ENCODE data around the gene KLF11. TPM values are rescaled to one million over a fixed set of nuclear protein-coding genes. Genes with fewer than 3 reads are reported as not detected.

The KLF11 gene
- polyA plus RNA-seq, 1 of the 3 experiments (the other 2 are of a cell fraction), result 9.5 TPM

DNA sequence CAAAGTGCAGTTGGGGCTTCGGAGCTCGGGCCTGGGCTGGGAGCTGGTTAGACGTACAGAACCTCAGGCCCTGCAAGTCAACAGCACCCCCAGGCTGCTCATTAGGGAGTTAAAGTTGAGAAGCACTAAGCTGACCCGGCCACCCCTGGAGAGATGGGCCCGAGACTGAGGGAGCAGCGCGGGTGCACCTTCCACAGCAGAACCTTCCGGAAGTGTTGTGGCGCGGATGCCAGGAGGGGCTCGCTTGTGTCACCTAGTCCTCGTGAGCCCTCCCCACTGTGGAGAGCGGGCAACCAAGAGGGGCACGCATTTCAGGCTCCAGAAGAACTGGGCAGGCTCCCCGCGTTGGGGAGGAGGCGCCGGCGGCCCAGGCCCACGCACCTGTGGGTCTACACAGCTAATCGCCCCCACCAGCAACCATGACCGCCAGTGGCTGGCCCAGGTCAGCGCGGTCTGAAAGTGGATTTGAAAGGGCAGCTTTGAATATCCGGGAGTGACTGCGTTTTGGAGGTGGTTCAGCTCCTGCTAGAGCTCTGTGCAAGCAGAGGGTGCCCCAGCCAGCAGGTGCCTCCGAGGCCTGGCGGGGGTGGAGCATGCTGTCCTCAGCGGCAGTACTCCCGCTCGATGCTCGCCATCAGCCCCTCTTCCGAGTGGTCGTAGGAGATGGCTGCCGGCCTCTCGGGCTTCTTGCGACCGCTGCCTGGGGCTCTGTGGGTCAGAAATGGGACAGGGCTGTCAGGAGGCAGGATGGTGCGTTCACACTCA is 15.1 kb downstream of the KLF11 start:
- no peak for DNase-seq
- Histone ChIP-seq H3K4me1 (ENCODE audit: control insufficient read depth in 1 of 2, insufficient read depth in 2 of 2, low read depth in 1 of 2, low read length in 1 of 2) (peaks cover 0 to 23% of the 10 kb centered on the region in 2 experiments; a peak in 1 of 4 replicates), H3K27ac (ENCODE audit: low read depth in 2 of 2, low read length in 1 of 2) (no peak overlapping the region), H3K4me3 (ENCODE audit: low read depth in 2 of 2, low read length in 1 of 2) (no peak overlapping the region), H3K79me2 (ENCODE audit: insufficient read depth) (no peaks in the 10 kb centered on the region), H3K36me3 (replicated peaks in 1 of 2; ENCODE audit: control insufficient read depth in 1 of 2, insufficient read depth in 2 of 2, low read length in 1 of 2) (peaks cover 5 to 6% of the 10 kb centered on the region in 2 experiments), H3K9me2 (no peaks in the 10 kb centered on the region), H3K9me3 (no peaks in the 10 kb centered on the region), H4K20me1 (ENCODE audit: insufficient read depth) (no peaks in the 10 kb centered on the region), H3K4me2 (no peak overlapping the region), H2AFZ (ENCODE audit: low read depth) (no peak overlapping the region), H3F3A (replicated peaks; ENCODE audit: insufficient read depth) (no peaks in the 10 kb centered on the region), H3K27me3 (ENCODE audit: insufficient read depth) (no peaks in the 10 kb centered on the region), H3K9ac (no peak overlapping the region)
- TF ChIP-seq EZH2phosphoT487 (IDR thresholded peaks at IDR 0.05; ENCODE audit: borderline replicate concordance, low read depth) (no peak), TCF12 (IDR thresholded peaks at IDR 0.05) (no peak), CHD2 (IDR thresholded peaks at IDR 0.05; ENCODE audit: low read length, partially characterized antibody) (no peak), TEAD4 (IDR thresholded peaks at IDR 0.05; ENCODE audit: borderline replicate concordance, insufficient read depth) (no peak), EP300 (IDR thresholded peaks at IDR 0.05; ENCODE audit: borderline replicate concordance in 1 of 2, low read depth in 1 of 2, low read length in 1 of 2) (no peak), SIN3A (IDR thresholded peaks at IDR 0.05; ENCODE audit: borderline replicate concordance, low read depth, low read length) (no peak), GATA2 (CRISPR knock-in tag; IDR thresholded peaks at IDR 0.05) (no peak), POLR2AphosphoS5 (IDR thresholded peaks at IDR 0.05; ENCODE audit: low read depth, low read length) (no peak), YY1 (IDR thresholded peaks at IDR 0.05; ENCODE audit: low read depth) (no peak), MEF2A (IDR thresholded peaks at IDR 0.05; ENCODE audit: borderline replicate concordance, low read depth) (no peak), ELF1 (IDR thresholded peaks at IDR 0.05) (no peak), FOXM1 (IDR thresholded peaks at IDR 0.05; ENCODE audit: low read depth) (no peak), NRF1 (IDR thresholded peaks at IDR 0.05; ENCODE audit: low read depth, low read length) (no peak)
- TF ChIP-seq, protein P1, sequence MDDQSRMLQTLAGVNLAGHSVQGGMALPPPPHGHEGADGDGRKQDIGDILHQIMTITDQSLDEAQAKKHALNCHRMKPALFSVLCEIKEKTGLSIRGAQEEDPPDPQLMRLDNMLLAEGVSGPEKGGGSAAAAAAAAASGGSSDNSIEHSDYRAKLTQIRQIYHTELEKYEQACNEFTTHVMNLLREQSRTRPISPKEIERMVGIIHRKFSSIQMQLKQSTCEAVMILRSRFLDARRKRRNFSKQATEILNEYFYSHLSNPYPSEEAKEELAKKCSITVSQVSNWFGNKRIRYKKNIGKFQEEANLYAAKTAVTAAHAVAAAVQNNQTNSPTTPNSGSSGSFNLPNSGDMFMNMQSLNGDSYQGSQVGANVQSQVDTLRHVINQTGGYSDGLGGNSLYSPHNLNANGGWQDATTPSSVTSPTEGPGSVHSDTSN (IDR thresholded peaks at IDR 0.05), result no peak
- TF ChIP-seq, protein P2, sequence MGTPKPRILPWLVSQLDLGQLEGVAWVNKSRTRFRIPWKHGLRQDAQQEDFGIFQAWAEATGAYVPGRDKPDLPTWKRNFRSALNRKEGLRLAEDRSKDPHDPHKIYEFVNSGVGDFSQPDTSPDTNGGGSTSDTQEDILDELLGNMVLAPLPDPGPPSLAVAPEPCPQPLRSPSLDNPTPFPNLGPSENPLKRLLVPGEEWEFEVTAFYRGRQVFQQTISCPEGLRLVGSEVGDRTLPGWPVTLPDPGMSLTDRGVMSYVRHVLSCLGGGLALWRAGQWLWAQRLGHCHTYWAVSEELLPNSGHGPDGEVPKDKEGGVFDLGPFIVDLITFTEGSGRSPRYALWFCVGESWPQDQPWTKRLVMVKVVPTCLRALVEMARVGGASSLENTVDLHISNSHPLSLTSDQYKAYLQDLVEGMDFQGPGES (IDR thresholded peaks at IDR 0.05; ENCODE audit: low read depth, low read length), result no peak
- TF ChIP-seq, protein P3, sequence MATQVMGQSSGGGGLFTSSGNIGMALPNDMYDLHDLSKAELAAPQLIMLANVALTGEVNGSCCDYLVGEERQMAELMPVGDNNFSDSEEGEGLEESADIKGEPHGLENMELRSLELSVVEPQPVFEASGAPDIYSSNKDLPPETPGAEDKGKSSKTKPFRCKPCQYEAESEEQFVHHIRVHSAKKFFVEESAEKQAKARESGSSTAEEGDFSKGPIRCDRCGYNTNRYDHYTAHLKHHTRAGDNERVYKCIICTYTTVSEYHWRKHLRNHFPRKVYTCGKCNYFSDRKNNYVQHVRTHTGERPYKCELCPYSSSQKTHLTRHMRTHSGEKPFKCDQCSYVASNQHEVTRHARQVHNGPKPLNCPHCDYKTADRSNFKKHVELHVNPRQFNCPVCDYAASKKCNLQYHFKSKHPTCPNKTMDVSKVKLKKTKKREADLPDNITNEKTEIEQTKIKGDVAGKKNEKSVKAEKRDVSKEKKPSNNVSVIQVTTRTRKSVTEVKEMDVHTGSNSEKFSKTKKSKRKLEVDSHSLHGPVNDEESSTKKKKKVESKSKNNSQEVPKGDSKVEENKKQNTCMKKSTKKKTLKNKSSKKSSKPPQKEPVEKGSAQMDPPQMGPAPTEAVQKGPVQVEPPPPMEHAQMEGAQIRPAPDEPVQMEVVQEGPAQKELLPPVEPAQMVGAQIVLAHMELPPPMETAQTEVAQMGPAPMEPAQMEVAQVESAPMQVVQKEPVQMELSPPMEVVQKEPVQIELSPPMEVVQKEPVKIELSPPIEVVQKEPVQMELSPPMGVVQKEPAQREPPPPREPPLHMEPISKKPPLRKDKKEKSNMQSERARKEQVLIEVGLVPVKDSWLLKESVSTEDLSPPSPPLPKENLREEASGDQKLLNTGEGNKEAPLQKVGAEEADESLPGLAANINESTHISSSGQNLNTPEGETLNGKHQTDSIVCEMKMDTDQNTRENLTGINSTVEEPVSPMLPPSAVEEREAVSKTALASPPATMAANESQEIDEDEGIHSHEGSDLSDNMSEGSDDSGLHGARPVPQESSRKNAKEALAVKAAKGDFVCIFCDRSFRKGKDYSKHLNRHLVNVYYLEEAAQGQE (IDR thresholded peaks at IDR 0.05; ENCODE audit: low read depth, low read length), result no peak
- 96% methylated on average over 38 of the region's 39 CpGs for WGBS (ENCODE audit: low lambda C conversion rate)
- POLR2A ChIA-PET, result no interaction called here
- CTCF ChIA-PET, result interaction anchor here (0.7 to 6.3 kb wide), 8 partner anchors 9 to 258 kb away, joined by 3 to 125 read pairs (median 20); no protein-coding TSS in a partner anchor
